HG03521 (cell line): ENCODE results near the gene RBM4.
"Not testable (repeated sequence)": the region's sequence is repeated elsewhere in the genome, so short reads cannot be mapped to it uniquely, and the experiment has no call there.

Source experiments
- ATAC-seq: cut with Tn5 transposase; IDR thresholded peaks from one replicate; pipeline ENCODE4 v1.9.1; 2021; ENCODE audit warnings: mild to moderate bottlenecking, moderate library complexity; ENCODE audit not compliant: unreplicated experiment

Gene RBM4, protein sequence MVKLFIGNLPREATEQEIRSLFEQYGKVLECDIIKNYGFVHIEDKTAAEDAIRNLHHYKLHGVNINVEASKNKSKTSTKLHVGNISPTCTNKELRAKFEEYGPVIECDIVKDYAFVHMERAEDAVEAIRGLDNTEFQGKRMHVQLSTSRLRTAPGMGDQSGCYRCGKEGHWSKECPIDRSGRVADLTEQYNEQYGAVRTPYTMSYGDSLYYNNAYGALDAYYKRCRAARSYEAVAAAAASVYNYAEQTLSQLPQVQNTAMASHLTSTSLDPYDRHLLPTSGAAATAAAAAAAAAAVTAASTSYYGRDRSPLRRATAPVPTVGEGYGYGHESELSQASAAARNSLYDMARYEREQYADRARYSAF

DNA sequence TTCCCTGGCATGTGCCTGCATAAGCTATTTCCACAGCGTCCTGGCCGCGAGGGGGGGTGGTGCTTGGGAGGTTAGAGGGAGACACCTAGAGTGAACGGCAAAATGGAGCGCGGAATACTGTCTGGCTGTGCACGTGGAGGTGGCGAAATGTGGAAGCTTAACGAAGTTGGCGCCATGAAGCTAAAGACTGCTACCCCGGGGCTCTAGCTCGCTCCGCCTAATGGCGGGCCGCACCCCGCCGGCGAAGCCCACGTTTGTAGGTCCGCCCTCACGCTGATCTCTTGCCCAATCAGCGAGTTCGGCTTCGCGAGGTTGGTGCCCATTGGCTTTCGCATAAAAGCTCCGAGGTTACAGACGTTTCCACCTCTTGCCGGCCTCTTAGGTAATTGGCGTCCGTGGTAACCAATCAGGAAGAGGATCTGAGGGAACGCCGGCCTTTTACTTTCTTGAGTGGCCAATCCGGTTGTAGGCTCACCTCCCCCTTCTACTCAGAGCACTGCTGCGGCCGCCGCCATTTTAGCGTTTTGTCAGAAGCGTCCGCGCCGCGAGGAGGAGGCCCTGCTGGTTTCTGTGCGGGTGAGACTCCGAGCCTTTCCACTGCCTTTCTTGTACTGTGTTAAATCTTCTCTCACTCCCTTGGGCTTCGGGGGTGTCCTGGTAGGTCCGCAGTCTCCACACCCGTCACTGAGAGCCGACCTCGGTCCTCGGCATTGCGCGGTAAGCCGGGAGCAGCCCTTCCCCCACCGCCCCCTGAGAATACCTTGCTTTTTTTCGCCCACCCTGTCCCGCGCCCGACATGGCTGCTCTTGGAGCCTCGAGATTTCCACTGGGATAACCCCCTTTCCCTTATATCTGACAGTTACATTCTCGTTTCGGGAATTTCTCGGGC lies at the start of gene RBM4:
TSS of gene RBM4 (plus strand) at position 527 of the 889 bp plus-strand sequence. CDS start 1,009 bp downstream, outside the sequence.
- ATAC-seq: peak; percentile 93

- ATAC-seq: not testable (repeated sequence)
Measured at GRCh38 chr11:66589315-66589714, 49.2 kb upstream of the RBM4 start.

DNA sequence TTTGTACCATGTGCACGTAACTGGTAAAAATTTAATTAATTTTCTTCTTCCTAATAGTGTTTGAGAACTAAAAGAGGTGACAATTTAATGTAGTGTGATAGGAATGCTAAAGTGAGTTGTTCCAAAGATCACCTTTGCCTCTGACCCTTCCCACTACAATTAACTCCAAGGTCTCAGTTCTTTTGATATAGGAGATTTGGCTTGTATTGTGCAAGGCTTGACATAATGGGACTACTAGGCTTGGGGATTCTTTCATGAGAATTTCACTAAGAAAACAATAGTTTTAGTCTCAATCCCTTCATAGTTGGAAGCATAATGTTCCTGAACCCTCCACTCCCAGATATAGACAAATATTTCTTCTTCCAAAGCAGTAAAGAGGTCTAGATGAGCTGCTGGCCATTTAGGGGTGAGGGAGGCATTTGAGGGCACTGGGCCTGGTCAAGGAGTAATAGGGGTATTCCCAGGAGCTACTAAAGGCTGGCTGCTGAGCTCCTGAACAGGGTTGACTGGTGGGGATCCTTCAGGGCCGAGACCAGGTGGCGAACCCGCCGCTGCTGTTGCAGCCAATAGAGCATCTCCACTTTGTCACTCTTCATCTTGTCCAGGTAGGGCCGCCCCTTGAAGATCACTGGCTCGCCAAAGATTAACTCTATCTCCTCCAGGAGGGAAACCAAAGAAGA lies 48.4 kb upstream of the RBM4 start:
- ATAC-seq: no peak

- ATAC-seq: no peak
Measured at GRCh38 chr11:66591175-66591574, 47.3 kb upstream of the RBM4 start.

- ATAC-seq: peak; percentile 89
Measured at GRCh38 chr11:66592457-66593302, 45.8 kb upstream of the RBM4 start, which contains the start of the genes CCDC87 and CCS. Gene CCDC87 (minus strand): TSS chr11:66593063. CDS start chr11:66593015, 48 bp downstream. Gene CCS (plus strand): TSS chr11:66593185. CDS start chr11:66593262, 77 bp downstream.

DNA sequence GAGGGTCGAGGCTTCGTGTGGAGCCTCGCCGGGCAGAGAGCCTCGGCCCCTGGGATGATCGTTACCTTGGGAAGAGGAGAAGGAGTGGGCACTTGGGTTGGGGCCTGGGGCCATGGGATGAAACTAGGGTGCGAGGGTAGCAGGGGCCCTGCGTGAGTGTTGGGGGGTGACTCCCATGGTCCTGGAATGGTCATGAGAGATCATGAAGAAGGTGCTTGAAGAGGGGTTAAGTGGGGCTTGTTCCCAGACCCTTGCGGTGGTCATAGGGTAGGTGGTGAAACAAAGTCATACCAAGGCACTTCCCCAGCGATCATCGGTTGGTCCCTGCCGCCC lies 45.2 kb upstream of the RBM4 start:
- ATAC-seq: no peak

GRCh38 chr11:66593650-66594049 lies 44.9 kb upstream of the RBM4 start:
- no peak for ATAC-seq

GRCh38 chr11:66595245-66595904 lies 43.1 kb upstream of the RBM4 start:
- ATAC-seq: no peak

DNA sequence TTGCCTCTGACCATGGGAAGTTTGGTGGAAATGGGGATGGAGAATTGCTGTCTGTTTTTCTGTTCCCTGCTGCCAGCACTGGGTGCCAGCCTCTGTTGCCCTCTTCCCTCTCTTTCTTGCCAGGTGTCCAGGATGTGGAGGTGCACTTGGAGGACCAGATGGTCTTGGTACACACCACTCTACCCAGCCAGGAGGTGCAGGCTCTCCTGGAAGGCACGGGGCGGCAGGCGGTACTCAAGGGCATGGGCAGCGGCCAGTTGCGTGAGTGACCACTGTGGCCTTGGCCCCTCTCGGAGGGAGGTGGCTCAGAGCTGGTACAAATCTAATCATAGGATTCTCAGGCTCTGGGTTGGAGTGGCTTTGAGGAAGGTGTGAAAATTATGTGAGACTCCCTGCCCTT lies 39.5 kb upstream of the RBM4 start:
- ATAC-seq: no peak

DNA sequence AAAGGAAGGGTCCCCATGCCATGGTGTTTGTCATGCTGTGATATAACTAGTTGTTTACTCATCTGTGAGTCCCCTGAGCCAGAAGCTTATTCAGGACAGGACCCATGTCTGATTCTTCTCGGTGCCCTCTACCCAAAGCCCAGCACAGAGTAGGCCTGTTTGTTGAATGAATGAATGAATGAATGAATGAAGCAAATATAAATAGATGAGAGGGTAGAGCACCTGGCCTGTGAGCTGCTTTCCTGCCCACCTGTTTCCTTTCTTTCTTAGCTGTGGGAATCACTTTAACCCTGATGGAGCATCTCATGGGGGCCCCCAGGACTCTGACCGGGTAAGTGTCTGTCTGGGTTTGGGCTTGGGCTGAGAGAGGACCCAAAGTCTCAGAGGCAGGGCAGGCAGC lies 38.3 kb upstream of the RBM4 start:
- ATAC-seq: no peak

DNA sequence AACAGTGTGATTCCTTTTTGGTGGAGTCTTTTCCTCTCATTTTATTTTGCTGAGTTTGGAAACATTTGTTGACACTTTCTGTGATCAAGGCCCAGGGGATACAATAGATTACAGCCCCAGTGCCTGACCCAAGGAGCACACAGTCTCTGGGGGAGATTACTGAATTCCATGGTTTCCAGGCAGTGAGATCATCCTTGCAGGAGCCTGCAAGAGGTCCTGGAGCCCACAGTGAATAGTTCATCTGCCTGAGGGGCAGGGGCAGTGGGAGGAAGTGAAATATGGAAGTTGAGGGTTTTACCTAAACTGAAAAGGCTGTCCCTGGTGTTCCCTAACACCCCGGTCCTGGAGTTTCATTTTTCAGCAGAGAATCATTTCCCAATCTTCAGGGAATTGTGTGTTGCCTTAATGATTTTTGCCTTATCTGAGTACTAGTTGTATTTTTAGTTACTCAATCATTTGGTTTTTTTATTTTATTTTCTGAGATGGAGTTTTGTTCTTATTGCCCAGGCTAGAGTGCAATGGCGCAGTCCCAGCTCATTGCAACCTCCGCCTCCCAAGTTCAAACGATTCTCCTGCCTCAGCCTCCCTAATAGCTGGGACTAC lies 37.8 kb upstream of the RBM4 start:
- no peak for ATAC-seq

DNA sequence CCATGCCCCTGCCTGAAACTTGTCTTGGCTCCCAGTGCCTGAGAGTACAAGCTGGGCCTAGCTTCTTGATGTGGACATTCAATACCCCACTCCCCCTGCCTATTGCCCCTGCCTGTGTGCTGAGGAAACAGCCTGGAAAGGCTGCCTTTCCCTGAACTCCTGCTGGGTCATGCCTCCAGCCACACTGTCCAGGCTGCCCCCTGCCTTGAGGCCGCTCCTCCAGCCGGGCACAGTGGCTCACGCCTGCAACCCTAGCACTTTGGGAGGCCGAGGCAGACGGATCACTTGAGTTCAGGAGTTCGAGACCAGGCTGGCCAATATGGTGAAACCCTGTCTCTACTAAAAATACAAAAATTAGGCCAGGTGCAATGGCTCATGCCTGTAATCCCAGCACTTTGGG lies 35.4 kb upstream of the RBM4 start:
- no peak for ATAC-seq

DNA sequence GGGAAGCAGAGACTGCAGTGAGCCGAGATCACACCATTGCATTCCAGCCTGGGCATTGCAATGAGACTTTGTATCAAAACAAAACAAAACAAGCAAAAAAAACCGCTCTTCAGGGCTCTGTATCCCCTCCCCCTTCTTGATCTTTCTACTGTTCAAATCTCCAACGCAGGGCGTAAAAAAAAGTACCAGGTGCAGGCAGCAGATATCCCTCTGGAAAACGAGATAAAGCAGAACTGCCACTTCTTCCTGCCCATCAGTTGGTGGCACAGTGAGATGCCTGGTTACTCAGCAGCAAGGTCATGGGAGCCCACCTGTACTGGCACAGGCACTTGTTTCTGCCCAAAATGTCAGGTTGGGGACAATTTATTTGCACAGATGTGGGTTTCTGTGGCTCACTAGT lies 34.3 kb upstream of the RBM4 start:
- ATAC-seq: no peak

GRCh38 chr11:66606608-66607007 lies 31.9 kb upstream of the RBM4 start:
- not testable (repeated sequence) for ATAC-seq

DNA sequence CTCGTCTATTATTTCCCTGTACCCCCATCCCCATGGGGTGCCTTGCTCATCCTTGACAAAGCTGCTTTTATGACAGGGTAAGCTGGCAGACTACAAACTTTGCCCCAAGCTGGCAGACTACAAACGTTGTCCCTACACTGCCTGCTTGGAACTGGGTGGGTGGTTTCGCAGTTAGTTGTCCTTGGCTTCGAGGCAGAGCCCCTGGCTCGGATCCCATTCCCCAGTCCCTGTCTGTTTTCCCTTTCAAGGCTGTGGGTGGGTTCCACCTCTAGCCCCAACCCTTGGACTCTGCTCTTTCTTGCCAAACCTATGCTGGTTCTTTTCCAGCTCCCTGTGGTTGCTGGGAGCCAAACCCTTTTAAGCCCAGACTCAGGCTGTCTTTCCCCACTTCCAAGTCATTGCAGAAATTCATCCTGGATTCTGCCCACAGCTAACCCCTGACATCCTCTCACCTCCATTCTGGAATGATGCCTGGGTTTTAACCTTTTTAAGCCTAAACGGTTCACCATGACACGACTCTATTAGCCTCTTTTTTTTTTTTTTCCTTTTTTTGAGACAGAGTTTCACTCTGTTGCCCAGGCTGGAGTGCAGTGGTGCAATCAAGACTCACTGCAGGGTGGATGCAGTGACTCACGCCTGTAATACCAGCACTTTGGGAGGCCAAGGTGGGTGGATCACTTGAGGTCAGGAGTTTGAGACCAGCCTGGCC lies 31.2 kb upstream of the RBM4 start:
- no peak for ATAC-seq

DNA sequence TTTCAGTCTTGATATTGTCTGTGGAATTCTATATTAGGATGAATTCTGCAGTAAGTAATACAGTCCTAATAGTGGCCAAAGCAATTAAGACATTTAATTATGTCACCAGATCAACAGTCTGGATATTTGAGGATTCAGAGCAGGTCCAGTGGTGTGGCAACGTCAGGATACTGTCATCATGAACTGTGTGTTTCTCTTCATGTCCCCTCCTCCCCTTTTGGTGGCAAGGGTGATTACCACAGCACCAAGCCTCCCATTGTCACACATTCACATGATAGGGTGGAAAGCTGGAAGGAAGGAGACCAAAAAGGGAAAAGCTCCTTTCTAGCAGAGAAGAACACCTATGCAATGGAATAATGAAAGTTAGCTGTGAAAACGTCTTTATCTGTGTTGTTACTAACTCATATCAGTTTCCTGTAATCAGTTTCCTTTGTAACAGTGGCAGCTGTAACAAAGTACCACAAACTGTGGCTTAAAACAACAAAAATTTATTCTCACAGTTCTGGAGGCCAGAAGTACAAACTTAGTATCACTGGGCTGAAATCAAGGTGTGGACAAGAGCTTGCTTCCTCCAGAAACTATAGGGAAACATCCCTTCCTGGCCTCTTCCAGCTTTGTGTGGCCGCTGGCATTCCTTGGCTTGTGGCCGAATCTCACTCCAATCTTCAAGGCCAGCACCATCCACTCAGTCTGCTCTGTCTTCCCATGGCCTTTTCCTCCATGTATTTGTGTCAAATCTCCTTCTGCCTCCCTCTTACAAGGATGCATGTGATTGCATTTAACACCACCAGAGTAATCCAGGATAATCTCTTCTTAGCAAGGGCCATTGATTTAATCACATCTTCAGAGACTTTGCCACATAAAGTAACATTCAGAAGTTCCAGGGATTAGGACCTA lies 28.5 kb upstream of the RBM4 start:
- ATAC-seq: no peak

DNA sequence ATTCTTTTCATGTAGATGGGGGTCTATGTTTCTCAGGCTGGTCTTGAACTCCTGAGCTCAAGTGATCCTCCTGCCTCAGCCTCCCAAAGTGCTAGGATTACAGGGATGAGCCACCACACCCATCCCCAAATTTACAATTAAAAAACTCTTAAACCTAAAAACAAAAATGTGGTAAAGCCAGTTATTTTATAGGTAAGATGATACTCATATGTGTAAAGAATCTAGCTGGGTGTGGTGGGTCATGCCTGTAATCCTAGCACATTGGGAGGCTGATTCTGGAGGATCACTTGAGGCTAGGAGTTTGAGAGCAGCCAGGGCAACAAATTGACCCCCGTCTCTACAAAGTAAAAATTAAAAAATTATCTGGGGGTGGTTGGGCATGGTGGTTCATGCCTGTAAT lies 26.0 kb upstream of the RBM4 start:
- ATAC-seq: no peak

DNA sequence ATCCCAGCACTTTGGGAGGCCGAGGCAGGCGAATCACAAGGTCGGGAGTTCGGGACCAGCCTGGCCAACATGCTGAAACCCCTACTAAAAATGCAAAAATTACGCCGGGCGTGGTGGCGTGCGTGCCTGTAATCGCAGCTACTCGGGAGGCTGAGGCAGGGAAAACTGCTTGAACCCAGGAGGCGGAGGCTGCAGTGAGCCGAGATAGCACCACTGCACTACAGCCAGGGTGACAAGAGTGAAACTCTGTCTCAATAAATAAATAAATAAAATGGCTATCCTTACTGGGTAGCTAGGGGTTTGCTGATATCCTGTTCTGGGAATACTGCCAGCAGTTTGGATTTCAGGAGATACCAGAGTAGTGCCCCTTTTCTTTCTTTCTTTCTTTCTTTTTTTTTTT lies 24.4 kb upstream of the RBM4 start:
- ATAC-seq: no peak
